B cell (primary cell): ENCODE results near the gene CALN1.

Experiments
- CTCF ChIP-seq: fragments of 200-600 bp; IDR thresholded peaks from one replicate; pipeline ENCODE4 v1.8.0; 2022; ENCODE audit warnings: antibody characterized with exemption, mild to moderate bottlenecking
- EZH2 ChIP-seq: IDR thresholded peaks from 2 replicates; pipeline ENCODE4 v1.6.1; 2012; ENCODE audit warnings: borderline replicate concordance, low read depth, mild to moderate bottlenecking, moderate library complexity, low read length; ENCODE audit not compliant: insufficient read depth, poor library complexity, severe bottlenecking

- no peak for TF ChIP-seq CTCF
- no peak for TF ChIP-seq EZH2
Measured at GRCh38 chr7:72234086-72234485, 178.1 kb downstream of the CALN1 start.
